Liver (tissue), 9 donors: ENCODE measurements around the gene DIS3. TPM values are rescaled to one million over a fixed set of nuclear protein-coding genes. Genes with fewer than 3 reads are reported as not detected.

Source experiments
- DNase-seq: peaks from one replicate; pipeline ENCODE4 v3.0.0-alpha.2; 2017; ENCODE audit warnings: low spot score
- H3K27ac ChIP-seq, 2 donors: one replicate each; pipeline ENCODE4 v1.7.0; 2013; ENCODE audit warnings: inconsistent platforms in 2 of 2, low read length in 2 of 2, control low read depth in 1 of 2, low read depth in 1 of 2, mild to moderate bottlenecking in 1 of 2
- H3K27me3 ChIP-seq, 4 donors: one replicate each; pipeline versions ENCODE4 v1.6.1 to v1.7.0; 2013; ENCODE audit warnings: low read length in 3 of 4, inconsistent platforms in 1 of 4, mild to moderate bottlenecking in 1 of 4, moderate library complexity in 1 of 4; ENCODE audit not compliant: control insufficient read depth in 4 of 4, insufficient read depth in 4 of 4
- H3K36me3 ChIP-seq, 4 donors: one replicate each; pipeline versions ENCODE4 v1.6.1 to v1.7.0; 2013; ENCODE audit warnings: low read length in 3 of 4, mild to moderate bottlenecking in 3 of 4, low read depth in 1 of 4, moderate library complexity in 1 of 4; ENCODE audit not compliant: control insufficient read depth in 4 of 4, insufficient read depth in 3 of 4
- H3K4me1 ChIP-seq, 4 donors: one replicate each; pipeline versions ENCODE4 v1.6.1 to v1.7.0; 2013; ENCODE audit warnings: low read length in 3 of 4, mild to moderate bottlenecking in 3 of 4, moderate library complexity in 1 of 4; ENCODE audit not compliant: control insufficient read depth in 4 of 4, insufficient read depth in 4 of 4
- H3K4me3 ChIP-seq, 3 donors: one replicate each; pipeline versions ENCODE4 v1.6.1 to v1.7.0; 2013; ENCODE audit warnings: low read length in 3 of 3, control low read depth in 1 of 3, low read depth in 1 of 3, mild to moderate bottlenecking in 1 of 3
- H3K9ac ChIP-seq, 2 donors: one replicate each; pipeline ENCODE4 v1.7.0; 2013; ENCODE audit warnings: low read length in 2 of 2, mild to moderate bottlenecking in 2 of 2, moderate library complexity in 2 of 2, control low read depth in 1 of 2, low read depth in 1 of 2
- H3K9me3 ChIP-seq, 4 donors: one replicate each; pipeline versions ENCODE4 v1.6.1 to v1.7.0; 2013; ENCODE audit warnings: low read length in 3 of 4; ENCODE audit not compliant: control insufficient read depth in 4 of 4
- GABPA ChIP-seq, 2 donors: IDR thresholded peaks in 1 of 2; conservative IDR thresholded peaks in 1 of 2; 2 replicates each; pipeline ENCODE4 v1.6.1; 2016; ENCODE audit warnings: antibody characterized with exemption in 2 of 2, mild to moderate bottlenecking in 1 of 2, moderate library complexity in 1 of 2
- HNF4A ChIP-seq, 2 donors: conservative IDR thresholded peaks; 2 replicates each; pipeline ENCODE4 v1.6.1; 2016; ENCODE audit warnings: antibody characterized with exemption in 2 of 2, mild to moderate bottlenecking in 2 of 2
- HNF4G ChIP-seq: IDR thresholded peaks from 2 replicates; pipeline ENCODE4 v1.6.1; 2016; ENCODE audit warnings: antibody characterized with exemption
- JUND ChIP-seq, 2 donors: IDR thresholded peaks; 2 replicates each; pipeline ENCODE4 v1.6.1; 2016; ENCODE audit warnings: antibody characterized with exemption in 2 of 2
- RAD21 ChIP-seq, 2 donors: IDR thresholded peaks; 2 replicates each; pipeline ENCODE4 v1.6.1; 2016; ENCODE audit warnings: antibody characterized with exemption in 2 of 2, mild to moderate bottlenecking in 2 of 2
- WGBS: extraction: QIAGEN DNeasy Blood & Tissue Kit; methylation state at CpG from one replicate; pipeline ENCODE4 v1.1.7; 2013; 5-methylcytosine and 5-hydroxymethylcytosine counted together
- polyA plus RNA-seq, 2 donors: library from polyadenylated mRNA; stranded (reverse) in 1 of 2; unstranded in 1 of 2; fragments of 200-250 nt in 1 of 2; fragments of >200 nt in 1 of 2; fragmentation: Nextera tagmentation in 1 of 2; extraction: Ambion mirVana in 1 of 2; gene quantifications; one replicate each; pipeline versions ENCODE4 v1.2.1 to v1.2.3, GENCODE V29; 2013 to 2015
- total RNA-seq, 2 donors: library from RNA; depleted of rRNA; stranded (reverse); fragments of >200 nt; gene quantifications; one replicate each; pipeline ENCODE4 v1.2.3, GENCODE V29; 2014
- TF ChIP-seq, protein P1 (sequence below): fragments of 150-350 bp; IDR thresholded peaks from 2 replicates; pipeline ENCODE4 v1.5.1; 2017; ENCODE audit warnings: improper control_type of control experiment, low read depth, low read length; ENCODE audit not compliant: missing input control
- TF ChIP-seq, protein P2 (sequence below): IDR thresholded peaks from 2 replicates; pipeline ENCODE4 v1.6.1; 2016; ENCODE audit warnings: antibody characterized with exemption
- TF ChIP-seq, protein P3 (sequence below): IDR thresholded peaks from 2 replicates; pipeline ENCODE4 v1.6.1; 2016; ENCODE audit warnings: antibody characterized with exemption, mild to moderate bottlenecking
- TF ChIP-seq, protein P4 (sequence below): IDR thresholded peaks from 2 replicates; pipeline ENCODE4 v1.6.1; 2016; ENCODE audit warnings: antibody characterized with exemption
- donor health status: healthy.
- donor health status: healthy.
- donor health status: healthy.
- donor health status: healthy.
- donor health status: healthy.

DIS3 gene
- total and polyA plus RNA-seq, 4 donors: 8.0 to 17.4 (median 11.5) TPM

DNA sequence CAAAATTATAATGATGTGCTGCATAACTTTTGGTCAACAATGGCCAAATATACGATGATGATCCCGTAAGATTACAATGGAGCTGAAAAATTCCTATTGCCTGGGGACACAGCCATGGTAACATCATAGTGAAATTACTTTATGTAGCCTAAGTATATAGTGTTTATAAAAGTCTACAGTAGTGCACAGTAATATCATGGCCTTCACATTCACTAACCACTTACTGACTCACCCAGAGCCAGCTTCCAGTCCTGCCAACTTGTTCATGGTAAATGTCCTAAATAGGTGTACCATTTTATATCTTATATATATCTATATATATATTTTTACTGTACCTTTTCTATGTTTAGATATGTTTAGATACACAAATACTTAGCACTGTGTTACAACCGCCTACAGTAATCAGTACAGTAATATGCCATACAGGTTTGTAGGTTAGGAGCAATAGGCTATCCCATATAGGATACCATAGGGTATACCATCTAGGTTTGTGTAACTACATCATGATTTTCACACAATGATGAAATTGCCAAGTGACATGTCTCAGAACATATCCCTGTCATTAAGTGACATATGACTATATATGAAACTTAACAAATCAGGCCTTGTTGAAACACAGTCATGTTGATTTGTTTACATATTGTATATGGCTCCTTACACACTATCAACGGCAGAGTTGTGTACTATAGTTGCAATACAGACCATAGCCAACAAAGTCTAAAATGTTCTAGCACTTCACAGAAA, 23.7 kb downstream of the DIS3 start:
- 72% methylated on average over 4 of the region's 4 CpGs for WGBS
- Histone ChIP-seq H3K36me3 (peaks cover 21 to 78% (median 65%) of the 10 kb centered on the region in 4 donors), H3K4me3 (no peak overlapping the region), H3K27me3 (no peaks in the 10 kb centered on the region), H3K4me1 (no peaks in the 10 kb centered on the region), H3K9ac (no peak overlapping the region), H3K27ac (no peak overlapping the region), H3K9me3 (no peaks in the 10 kb centered on the region)
- TF ChIP-seq RAD21 (IDR thresholded peaks at IDR 0.05) (no peak), HNF4A (conservative IDR thresholded peaks at IDR 0.05) (no peak), JUND (IDR thresholded peaks at IDR 0.05) (no peak)
- TF ChIP-seq, protein P1, sequence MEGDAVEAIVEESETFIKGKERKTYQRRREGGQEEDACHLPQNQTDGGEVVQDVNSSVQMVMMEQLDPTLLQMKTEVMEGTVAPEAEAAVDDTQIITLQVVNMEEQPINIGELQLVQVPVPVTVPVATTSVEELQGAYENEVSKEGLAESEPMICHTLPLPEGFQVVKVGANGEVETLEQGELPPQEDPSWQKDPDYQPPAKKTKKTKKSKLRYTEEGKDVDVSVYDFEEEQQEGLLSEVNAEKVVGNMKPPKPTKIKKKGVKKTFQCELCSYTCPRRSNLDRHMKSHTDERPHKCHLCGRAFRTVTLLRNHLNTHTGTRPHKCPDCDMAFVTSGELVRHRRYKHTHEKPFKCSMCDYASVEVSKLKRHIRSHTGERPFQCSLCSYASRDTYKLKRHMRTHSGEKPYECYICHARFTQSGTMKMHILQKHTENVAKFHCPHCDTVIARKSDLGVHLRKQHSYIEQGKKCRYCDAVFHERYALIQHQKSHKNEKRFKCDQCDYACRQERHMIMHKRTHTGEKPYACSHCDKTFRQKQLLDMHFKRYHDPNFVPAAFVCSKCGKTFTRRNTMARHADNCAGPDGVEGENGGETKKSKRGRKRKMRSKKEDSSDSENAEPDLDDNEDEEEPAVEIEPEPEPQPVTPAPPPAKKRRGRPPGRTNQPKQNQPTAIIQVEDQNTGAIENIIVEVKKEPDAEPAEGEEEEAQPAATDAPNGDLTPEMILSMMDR: no peak
- TF ChIP-seq, protein P2, sequence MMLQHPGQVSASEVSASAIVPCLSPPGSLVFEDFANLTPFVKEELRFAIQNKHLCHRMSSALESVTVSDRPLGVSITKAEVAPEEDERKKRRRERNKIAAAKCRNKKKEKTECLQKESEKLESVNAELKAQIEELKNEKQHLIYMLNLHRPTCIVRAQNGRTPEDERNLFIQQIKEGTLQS: no peak
- DNase-seq: no peak

DNA sequence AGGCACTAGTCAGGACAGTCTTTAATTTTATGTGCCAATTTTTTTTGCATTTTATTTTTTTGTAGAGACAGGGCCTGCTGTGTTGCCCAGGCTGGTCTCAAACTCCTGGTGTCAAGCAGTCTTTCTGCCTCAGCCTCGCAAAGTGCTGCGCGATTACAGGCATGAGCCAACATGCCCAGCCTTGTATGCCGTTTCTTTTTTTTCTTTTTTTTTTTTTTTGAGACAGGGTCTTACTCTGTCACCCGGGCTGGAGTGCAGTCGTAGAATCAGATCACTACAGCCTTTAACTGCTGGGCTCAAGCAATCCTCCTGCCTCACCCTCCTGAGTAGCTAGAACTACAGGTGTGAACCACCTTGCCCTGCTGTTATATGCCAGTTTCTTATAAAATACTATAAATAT, 27.6 kb downstream of the DIS3 start:
- no peak overlapping the region for H3K9ac ChIP-seq
- no peak for DNase-seq
- no peaks in the 10 kb centered on the region for H3K27me3 ChIP-seq
- H3K9me3 ChIP-seq: no peaks in the 10 kb centered on the region
- TF ChIP-seq, protein P1: no peak
- no peak overlapping the region for H3K4me3 ChIP-seq
- peaks cover 20 to 48% (median 33%) of the 10 kb centered on the region in 4 donors for H3K36me3 ChIP-seq
- no peak overlapping the region for H3K27ac ChIP-seq
- H3K4me1 ChIP-seq: no peaks in the 10 kb centered on the region
- WGBS: 95% methylated on average over 6 of the region's 6 CpGs

DNA sequence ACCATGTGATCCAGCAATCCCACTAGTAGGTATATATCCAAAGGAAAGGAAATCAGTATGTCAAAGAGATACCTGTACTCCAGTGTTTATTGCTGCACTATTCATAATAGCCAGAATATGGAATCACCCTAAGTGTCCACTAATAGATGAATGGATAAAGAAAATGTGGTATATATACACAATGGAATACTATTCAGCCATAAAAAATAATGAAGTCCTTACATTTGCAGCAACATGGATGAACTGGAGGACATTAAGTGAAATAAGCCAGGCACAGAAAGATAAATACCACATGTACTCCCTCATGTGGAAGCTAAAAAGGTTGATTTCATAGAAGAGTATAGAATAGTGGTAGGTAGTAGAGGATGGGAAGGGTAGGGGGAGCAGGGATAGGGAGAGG, 30.5 kb downstream of the DIS3 start:
- Histone ChIP-seq H3K9ac (no peak overlapping the region), H3K27me3 (no peaks in the 10 kb centered on the region), H3K36me3 (peaks cover 9 to 31% (median 21%) of the 10 kb centered on the region in 4 donors), H3K4me1 (no peaks in the 10 kb centered on the region), H3K9me3 (no peaks in the 10 kb centered on the region), H3K27ac (no peak overlapping the region), H3K4me3 (no peak overlapping the region)
- TF ChIP-seq, protein P3, sequence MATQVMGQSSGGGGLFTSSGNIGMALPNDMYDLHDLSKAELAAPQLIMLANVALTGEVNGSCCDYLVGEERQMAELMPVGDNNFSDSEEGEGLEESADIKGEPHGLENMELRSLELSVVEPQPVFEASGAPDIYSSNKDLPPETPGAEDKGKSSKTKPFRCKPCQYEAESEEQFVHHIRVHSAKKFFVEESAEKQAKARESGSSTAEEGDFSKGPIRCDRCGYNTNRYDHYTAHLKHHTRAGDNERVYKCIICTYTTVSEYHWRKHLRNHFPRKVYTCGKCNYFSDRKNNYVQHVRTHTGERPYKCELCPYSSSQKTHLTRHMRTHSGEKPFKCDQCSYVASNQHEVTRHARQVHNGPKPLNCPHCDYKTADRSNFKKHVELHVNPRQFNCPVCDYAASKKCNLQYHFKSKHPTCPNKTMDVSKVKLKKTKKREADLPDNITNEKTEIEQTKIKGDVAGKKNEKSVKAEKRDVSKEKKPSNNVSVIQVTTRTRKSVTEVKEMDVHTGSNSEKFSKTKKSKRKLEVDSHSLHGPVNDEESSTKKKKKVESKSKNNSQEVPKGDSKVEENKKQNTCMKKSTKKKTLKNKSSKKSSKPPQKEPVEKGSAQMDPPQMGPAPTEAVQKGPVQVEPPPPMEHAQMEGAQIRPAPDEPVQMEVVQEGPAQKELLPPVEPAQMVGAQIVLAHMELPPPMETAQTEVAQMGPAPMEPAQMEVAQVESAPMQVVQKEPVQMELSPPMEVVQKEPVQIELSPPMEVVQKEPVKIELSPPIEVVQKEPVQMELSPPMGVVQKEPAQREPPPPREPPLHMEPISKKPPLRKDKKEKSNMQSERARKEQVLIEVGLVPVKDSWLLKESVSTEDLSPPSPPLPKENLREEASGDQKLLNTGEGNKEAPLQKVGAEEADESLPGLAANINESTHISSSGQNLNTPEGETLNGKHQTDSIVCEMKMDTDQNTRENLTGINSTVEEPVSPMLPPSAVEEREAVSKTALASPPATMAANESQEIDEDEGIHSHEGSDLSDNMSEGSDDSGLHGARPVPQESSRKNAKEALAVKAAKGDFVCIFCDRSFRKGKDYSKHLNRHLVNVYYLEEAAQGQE: no peak
- TF ChIP-seq HNF4G (no peak), GABPA (IDR thresholded peaks at IDR 0.05 in 1 of 2, conservative IDR thresholded peaks at IDR 0.05 in 1 of 2) (no peak)
- TF ChIP-seq, protein P4, sequence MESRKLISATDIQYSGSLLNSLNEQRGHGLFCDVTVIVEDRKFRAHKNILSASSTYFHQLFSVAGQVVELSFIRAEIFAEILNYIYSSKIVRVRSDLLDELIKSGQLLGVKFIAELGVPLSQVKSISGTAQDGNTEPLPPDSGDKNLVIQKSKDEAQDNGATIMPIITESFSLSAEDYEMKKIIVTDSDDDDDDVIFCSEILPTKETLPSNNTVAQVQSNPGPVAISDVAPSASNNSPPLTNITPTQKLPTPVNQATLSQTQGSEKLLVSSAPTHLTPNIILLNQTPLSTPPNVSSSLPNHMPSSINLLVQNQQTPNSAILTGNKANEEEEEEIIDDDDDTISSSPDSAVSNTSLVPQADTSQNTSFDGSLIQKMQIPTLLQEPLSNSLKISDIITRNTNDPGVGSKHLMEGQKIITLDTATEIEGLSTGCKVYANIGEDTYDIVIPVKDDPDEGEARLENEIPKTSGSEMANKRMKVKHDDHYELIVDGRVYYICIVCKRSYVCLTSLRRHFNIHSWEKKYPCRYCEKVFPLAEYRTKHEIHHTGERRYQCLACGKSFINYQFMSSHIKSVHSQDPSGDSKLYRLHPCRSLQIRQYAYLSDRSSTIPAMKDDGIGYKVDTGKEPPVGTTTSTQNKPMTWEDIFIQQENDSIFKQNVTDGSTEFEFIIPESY: no peak
- DNase-seq: no peak
